ENCODE results near the gene MOXD1. TPM values are rescaled to one million over a fixed set of nuclear protein-coding genes. Genes with fewer than 3 reads are reported as not detected.

Gene MOXD1
- not detected for total RNA-seq

DNA sequence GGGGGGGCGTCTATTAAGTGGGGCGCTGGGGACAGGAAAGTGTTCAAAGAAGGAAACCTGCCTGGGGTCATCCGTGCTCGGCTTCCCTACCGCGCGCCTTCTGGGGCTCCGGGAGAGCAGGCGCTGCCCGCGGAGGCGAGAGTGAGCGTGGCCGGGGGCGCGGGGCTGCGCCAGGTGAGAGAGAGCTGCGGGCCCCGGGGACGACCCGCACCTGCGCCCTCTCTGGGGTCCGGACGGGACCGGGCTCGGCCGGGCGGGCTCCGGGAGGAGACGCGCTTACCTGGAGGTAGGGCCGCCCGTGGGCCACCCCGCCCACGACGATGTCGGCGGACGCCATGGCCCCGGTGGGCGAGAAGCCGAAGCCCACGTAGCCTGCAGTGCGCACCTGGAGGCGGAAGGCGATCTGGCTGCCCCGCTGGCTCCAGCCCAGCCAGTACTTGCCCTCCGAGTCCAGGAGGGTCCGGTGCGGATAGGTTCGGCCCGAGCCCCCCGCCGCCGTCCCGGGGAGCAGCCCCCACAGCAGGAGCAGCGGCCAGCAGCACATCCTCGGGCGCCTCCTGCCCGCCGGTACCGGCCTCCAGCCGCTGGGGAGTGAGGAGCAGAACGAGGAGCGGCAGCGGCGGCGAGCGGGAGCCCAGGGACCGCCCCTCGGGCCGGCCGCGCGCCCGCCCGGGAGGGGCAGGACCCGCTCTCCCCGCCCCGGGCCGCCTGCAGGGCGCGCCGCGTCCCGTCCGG is at the start of gene MOXD1:
MOXD1 (minus strand) TSS at position 593 of the 735 bp plus-strand sequence; CDS start at position 544, 49 bp downstream.
- peaks cover 58% of the 10 kb centered on the region for H3K27me3 Mint-ChIP-seq
- no peaks in the 10 kb centered on the region for H3K9me3 Mint-ChIP-seq
- POLR2A ChIA-PET = no interaction called here

DNA sequence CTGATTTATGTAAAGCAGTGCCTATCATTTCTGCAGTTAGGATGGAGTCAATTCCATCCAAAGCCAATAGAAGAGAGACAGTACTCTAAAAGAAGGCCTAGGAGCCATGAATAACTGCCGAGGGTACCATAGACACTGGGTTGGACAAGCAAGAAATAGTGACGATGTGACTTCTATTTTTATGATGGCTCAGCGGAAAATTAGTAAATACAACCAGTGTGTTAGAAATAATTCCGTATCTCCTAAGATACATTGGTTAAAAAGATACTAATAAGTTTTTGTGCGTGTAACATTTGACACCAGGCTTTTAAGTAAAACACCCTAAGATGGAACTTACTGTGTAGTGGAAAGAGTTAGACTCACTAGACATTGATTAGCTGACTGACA is 45.6 kb upstream of the MOXD1 start:
- ATAC-seq (ENCODE audit: low read depth) (no peak), DNase-seq (no peak)
- Mint-ChIP-seq H3K36me3 (peaks cover 6% of the 10 kb centered on the region), H3K4me1 (no peaks in the 10 kb centered on the region), H3K9me3 (no peaks in the 10 kb centered on the region), H3K27me3 (peaks cover 2% of the 10 kb centered on the region), H3K27ac (no peak overlapping the region), H3K4me3 (no peak overlapping the region)
- POLR2A ChIA-PET = no interaction called here

More for the DNA sequence above, at the start of gene MOXD1:
- ATAC-seq (ENCODE audit: low read depth) (peak; percentile 66), DNase-seq (peak; percentile 49)
- no peaks in the 10 kb centered on the region for H3K36me3 Mint-ChIP-seq
- peak within 1 kb of the TSS; percentile 66 for H3K4me3 Mint-ChIP-seq
- H3K27ac Mint-ChIP-seq = no peak within 1 kb of the TSS
- peaks cover 3% of the 10 kb centered on the region for H3K4me1 Mint-ChIP-seq

DNA sequence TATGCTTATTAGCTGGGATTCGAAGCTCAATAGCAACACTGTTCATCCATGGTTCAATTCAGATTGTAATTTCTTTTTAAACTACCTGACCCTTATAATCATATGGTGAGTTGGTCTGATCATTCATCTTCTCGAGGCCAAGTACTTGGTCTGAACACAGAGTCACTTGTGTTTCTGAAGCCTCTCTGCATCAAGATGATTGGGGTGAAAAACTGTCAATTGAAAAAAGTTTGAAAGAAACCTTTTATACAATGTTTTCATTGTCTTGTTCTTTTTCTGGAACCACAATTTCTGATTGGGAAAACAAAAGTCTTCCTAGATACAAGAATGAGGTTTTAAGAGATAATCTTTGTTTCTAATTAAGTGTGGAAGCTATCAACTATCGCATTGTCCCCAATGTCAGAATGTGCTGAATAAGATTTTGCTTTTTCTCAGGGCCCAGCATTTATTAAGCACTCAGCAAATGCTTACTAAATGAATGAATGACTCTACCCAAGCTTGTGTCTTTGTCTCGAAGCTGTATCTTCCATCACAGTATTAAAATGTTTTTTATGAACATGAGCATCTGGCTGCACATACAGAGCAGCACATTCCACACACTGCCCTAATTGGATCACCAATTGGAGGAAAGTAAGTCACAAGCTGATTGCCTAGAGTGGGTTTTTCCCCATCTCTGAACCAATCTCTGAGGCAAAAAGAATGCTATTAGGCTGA is 45.0 kb upstream of the MOXD1 start:
- H3K4me3 Mint-ChIP-seq = no peak overlapping the region
- POLR2A ChIA-PET = no interaction called here

DNA sequence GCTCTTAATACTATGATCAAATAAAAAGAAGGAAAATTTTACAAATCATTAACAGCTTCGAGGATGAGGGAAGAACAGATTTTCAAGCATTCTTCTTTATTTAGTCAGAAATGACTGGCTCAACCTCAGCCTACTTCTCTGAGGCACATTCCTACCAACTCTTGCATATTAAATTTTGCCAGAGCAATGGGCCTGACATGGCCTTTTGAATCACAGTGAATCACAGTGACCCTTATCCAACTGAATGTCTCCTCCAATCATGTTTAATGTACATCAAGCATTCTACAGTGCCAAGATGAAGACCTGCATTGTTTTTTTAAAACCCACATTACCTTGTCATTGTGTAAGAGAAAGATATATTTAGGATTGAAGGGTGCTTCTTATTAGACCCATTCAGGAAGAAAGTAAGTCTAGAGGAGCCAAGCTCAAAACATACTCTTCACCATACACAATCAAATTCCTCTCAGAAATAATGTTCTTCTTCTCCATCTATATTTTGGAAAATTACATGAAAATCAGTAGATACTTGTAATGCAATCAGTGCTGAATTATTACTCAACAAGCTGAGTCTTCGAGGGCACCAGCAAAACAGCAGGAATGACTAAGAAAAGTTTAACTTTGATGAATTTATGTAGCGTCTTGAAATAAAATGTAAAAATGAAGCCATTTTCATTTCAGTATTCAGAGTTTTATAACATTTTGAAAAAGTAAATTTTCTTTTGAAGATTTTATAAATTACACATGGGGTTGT is 44.1 kb upstream of the MOXD1 start:
- Mint-ChIP-seq H3K27ac (no peak overlapping the region), H3K36me3 (peaks cover 2% of the 10 kb centered on the region), H3K4me1 (no peaks in the 10 kb centered on the region), H3K9me3 (peaks cover 7% of the 10 kb centered on the region), H3K27me3 (peaks cover 2% of the 10 kb centered on the region), H3K4me3 (no peak overlapping the region)
- no peak for DNase-seq
- POLR2A ChIA-PET = no interaction called here
- no peak for ATAC-seq (ENCODE audit: low read depth)

More for the DNA sequence above, 45.0 kb upstream of the MOXD1 start:
- no peaks in the 10 kb centered on the region for H3K4me1 Mint-ChIP-seq
- no peak overlapping the region for H3K27ac Mint-ChIP-seq
- DNase-seq (no peak), ATAC-seq (ENCODE audit: low read depth) (no peak)
- H3K27me3 Mint-ChIP-seq = peaks cover 2% of the 10 kb centered on the region
- peaks cover 1% of the 10 kb centered on the region for H3K9me3 Mint-ChIP-seq
- H3K36me3 Mint-ChIP-seq = peaks cover 6% of the 10 kb centered on the region

- H3K9me3 Mint-ChIP-seq = peaks cover 9% of the 10 kb centered on the region
- DNase-seq (no peak), ATAC-seq (ENCODE audit: low read depth) (no peak)
- H3K36me3 Mint-ChIP-seq = no peaks in the 10 kb centered on the region
- peaks cover 2% of the 10 kb centered on the region for H3K27me3 Mint-ChIP-seq
- no peak overlapping the region for H3K4me3 Mint-ChIP-seq
- no peaks in the 10 kb centered on the region for H3K4me1 Mint-ChIP-seq
- H3K27ac Mint-ChIP-seq = no peak overlapping the region
- POLR2A ChIA-PET = no interaction called here
Observed at GRCh38 chr6:132443206-132443605, 41.9 kb upstream of the MOXD1 start.

DNA sequence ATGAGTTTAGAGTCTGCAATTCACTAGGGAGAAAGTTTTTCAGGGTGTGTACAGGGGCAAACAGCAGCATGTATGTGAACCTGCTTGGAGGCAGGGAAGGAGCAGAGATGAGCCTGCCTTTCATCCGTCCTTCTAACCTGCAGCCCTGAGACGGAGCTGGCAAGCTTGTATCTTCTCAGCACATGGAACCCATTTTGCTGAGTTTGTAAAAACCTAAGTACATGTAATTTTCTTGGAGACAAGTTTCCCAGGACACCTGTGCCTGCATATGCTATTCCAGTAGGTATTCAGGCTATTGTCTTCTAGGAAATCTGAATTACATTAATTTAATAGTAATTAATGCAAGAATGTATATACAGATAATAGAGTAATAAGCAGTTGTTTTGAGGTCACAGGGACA is 28.8 kb upstream of the MOXD1 start:
- peaks cover 13% of the 10 kb centered on the region for H3K27me3 Mint-ChIP-seq
- no peak for ATAC-seq (ENCODE audit: low read depth)
- H3K27ac Mint-ChIP-seq = no peak overlapping the region
- DNase-seq = no peak
- H3K9me3 Mint-ChIP-seq = no peaks in the 10 kb centered on the region
- POLR2A ChIA-PET = no interaction called here
- no peak overlapping the region for H3K4me3 Mint-ChIP-seq
- H3K4me1 Mint-ChIP-seq = no peaks in the 10 kb centered on the region
- no peaks in the 10 kb centered on the region for H3K36me3 Mint-ChIP-seq

DNA sequence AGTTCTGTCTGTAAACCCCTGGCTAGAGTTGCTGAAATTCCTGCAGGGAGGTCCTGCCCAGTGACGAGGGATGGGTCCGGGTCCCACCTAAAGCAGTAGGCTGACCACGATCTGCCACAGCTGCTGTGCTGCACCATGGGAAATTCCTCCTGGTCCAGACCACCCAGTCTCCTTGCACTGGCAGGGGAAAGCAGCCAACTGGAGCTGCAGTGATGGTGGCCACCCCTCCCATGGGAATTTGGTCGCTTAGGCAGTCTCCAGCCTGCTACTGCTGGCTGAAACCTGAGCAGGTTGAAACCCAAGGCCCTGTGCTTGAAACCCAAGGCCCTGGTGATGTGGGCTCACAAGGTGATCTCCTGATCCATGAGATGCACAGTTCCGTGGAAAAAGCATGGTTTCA is 23.9 kb upstream of the MOXD1 start:
- ATAC-seq (ENCODE audit: low read depth) = no peak
- Mint-ChIP-seq H3K27ac (no peak overlapping the region), H3K36me3 (no peaks in the 10 kb centered on the region), H3K9me3 (no peaks in the 10 kb centered on the region), H3K27me3 (peaks cover 7% of the 10 kb centered on the region), H3K4me1 (no peaks in the 10 kb centered on the region), H3K4me3 (no peak overlapping the region)
- no peak for DNase-seq
- POLR2A ChIA-PET = no interaction called here

DNA sequence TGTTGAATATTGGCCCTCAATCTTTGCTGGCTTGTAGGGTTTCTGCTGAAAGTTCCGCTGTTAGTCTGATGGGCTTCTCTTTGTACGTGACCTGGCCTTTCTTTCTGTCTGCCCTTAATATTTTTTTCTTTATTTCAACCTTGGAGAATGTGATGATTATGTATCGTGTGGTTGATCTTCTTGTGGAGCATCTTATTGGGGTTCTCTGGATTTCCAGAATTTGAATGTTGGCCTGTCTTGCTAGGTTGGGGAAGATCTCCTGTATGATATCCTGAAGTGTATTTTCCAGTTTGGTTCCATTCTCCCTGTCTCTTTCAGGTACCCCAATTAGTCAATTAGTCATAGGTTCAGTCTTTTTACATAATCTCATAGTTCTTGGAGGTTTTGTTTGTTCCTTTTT is 22.6 kb upstream of the MOXD1 start:
- H3K4me1 Mint-ChIP-seq = no peaks in the 10 kb centered on the region
- POLR2A ChIA-PET = no interaction called here
- ATAC-seq (ENCODE audit: low read depth) = no peak
- peaks cover 4% of the 10 kb centered on the region for H3K27me3 Mint-ChIP-seq
- H3K4me3 Mint-ChIP-seq = no peak overlapping the region
- DNase-seq = no peak
- no peaks in the 10 kb centered on the region for H3K9me3 Mint-ChIP-seq
- H3K36me3 Mint-ChIP-seq = no peaks in the 10 kb centered on the region
- no peak overlapping the region for H3K27ac Mint-ChIP-seq

DNA sequence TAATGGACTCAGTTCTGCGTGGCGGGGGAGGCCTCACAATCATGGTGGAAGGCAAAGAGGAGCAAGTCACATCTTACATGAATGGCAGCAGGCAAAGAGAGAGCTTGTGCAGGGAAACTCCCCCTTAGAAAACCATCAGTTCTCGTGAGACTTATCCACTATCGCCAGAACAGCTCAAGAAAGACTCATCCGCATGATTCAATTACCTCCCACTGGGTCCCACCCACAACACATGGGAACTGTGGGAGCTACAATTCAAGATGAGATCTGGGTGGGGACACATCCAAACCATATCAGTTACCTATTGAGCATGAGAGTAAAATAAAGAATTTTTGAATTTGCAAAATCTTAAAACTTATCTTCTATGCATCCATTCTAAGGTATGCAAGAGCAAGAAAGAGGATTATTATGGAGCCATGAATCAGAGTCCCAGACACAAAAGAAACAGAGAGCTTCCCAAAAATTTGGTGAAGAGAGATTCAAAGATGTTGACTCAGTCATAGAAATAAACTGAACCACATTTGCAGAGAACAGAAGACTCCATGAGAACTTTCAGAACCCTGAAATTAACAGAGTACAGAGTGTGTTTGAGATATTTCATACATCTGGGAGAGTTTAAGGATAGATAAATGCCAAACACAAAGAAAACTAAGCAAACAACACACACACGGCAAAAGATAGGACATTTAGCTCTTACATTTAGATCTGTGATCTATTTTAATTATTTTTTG is 17.1 kb upstream of the MOXD1 start:
- no peak overlapping the region for H3K27ac Mint-ChIP-seq
- POLR2A ChIA-PET = no interaction called here
- H3K4me1 Mint-ChIP-seq = no peaks in the 10 kb centered on the region

GRCh38 chr6:132414761-132415160 is 13.5 kb upstream of the MOXD1 start:
- POLR2A ChIA-PET = no interaction called here
- Mint-ChIP-seq H3K27me3 (peaks cover 33% of the 10 kb centered on the region), H3K36me3 (no peaks in the 10 kb centered on the region), H3K9me3 (no peaks in the 10 kb centered on the region), H3K27ac (no peak overlapping the region), H3K4me1 (no peaks in the 10 kb centered on the region), H3K4me3 (no peak overlapping the region)
- DNase-seq (no peak), ATAC-seq (ENCODE audit: low read depth) (no peak)

More for the DNA sequence above, 17.1 kb upstream of the MOXD1 start:
- Mint-ChIP-seq H3K36me3 (no peaks in the 10 kb centered on the region), H3K9me3 (no peaks in the 10 kb centered on the region), H3K27me3 (peaks cover 20% of the 10 kb centered on the region), H3K4me3 (no peak overlapping the region)
- ATAC-seq (ENCODE audit: low read depth) = no peak
- DNase-seq = no peak

GRCh38 chr6:132414322-132414721 is 13.0 kb upstream of the MOXD1 start:
- H3K27ac Mint-ChIP-seq = no peak overlapping the region
- no peaks in the 10 kb centered on the region for H3K9me3 Mint-ChIP-seq
- H3K4me1 Mint-ChIP-seq = no peaks in the 10 kb centered on the region
- no peak overlapping the region for H3K4me3 Mint-ChIP-seq
- POLR2A ChIA-PET = no interaction called here
- H3K27me3 Mint-ChIP-seq = peaks cover 33% of the 10 kb centered on the region
- ATAC-seq (ENCODE audit: low read depth) (no peak), DNase-seq (no peak)
- H3K36me3 Mint-ChIP-seq = no peaks in the 10 kb centered on the region

DNA sequence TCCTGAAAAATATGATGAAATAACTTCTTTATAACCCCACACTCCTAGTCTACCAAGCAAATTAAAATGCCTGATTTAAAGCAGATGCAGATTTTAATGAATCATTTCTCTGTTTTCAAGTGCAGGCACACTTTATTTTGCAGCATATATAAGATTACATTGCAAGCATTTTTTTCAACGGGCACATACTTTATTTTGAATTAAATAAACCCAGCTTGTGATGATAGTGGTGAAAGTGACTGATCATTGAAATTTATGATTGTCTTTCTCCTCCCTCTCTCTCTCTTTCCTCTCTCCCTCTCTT is 12.2 kb upstream of the MOXD1 start:
- Mint-ChIP-seq H3K27me3 (peaks cover 36% of the 10 kb centered on the region), H3K4me3 (no peak overlapping the region)
- no peak for ATAC-seq (ENCODE audit: low read depth)

DNA sequence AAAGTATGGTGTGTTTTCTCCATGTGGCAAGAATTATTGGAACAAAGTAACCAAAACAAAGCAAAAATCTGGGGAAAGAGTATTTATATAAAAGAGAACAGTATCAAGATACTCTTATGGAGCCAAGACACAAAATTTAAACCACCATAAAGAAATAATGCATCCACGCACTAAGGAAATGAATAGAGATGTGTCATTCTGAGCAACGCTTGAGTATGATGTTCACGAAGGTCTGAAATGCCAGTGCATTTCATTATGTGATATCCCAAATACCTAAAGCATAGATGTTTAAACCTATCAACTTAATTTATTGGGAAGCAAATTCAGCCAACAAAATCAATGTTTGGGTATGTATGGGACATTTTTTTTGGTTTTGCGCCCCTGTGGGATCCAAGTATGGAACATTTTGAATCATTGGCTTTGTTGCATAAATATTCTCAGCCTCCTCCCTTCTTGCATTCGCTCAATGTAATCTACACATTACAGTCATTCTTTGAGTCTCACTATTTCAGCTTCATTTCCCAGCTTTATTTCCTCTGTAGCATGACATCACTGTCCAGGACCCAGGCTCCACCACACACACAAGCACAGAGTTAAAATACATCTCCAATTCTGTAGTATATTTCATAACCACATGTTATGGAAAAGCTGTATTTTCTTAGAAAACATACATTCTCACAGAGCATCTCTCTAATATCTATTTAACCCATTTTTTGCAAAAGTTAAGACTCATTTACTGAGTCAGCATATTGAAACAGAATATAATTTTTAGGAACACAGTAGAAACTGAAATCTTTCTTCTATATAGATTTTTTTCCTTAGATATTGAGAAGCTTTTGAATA is 11.6 kb upstream of the MOXD1 start:
- no peak for ATAC-seq (ENCODE audit: low read depth)
- H3K9me3 Mint-ChIP-seq = no peaks in the 10 kb centered on the region
- no peak overlapping the region for H3K4me3 Mint-ChIP-seq
- peaks cover 36% of the 10 kb centered on the region for H3K27me3 Mint-ChIP-seq
- POLR2A ChIA-PET = no interaction called here
- H3K27ac Mint-ChIP-seq = no peak overlapping the region
- H3K4me1 Mint-ChIP-seq = no peaks in the 10 kb centered on the region
- H3K36me3 Mint-ChIP-seq = no peaks in the 10 kb centered on the region
- no peak for DNase-seq

More for the DNA sequence above, 12.2 kb upstream of the MOXD1 start:
- no peaks in the 10 kb centered on the region for H3K36me3 Mint-ChIP-seq
- POLR2A ChIA-PET = no interaction called here
- DNase-seq = no peak
- H3K9me3 Mint-ChIP-seq = no peaks in the 10 kb centered on the region
- H3K27ac Mint-ChIP-seq = no peak overlapping the region
- H3K4me1 Mint-ChIP-seq = no peaks in the 10 kb centered on the region

All from activated naive CD8-positive, alpha-beta T cell treated with anti-CD3 and anti-CD28 coated beads, Interleukin-2, amount 10 ng/mL, durations not matched to agents 7 days and 5 days (primary cell).